GM12878 (cell line): Measurements from ENCODE around the gene FARS2. TPM values are rescaled to one million over a fixed set of nuclear protein-coding genes. Genes with fewer than 3 reads are reported as not detected.

Experiments used
- ATAC-seq: fragments of 200-7000 bp; cut with Tn5 transposase; 3 replicates; pipeline ENCODE4 v1.9.1; 2020; ENCODE audit warnings: mild to moderate bottlenecking, moderate library complexity
- BruUV-seq: library from RNA; stranded (reverse); fragments of 400-500 nt; replicated peaks from 2 replicates; lab custom pipeline; 2021; lab: Mats Ljungman, UMichigan
- CTCF ChIA-PET: fragments of 300-600 bp; sonication (Branson Sonifier 250); formaldehyde crosslinking; extraction: SDS; loops from one replicate; lab custom pipeline; 2021; ENCODE audit warnings: inconsistent platforms; lab: Yijun Ruan, JAX
- POLR2A ChIA-PET: fragments of 350-600 bp; formaldehyde crosslinking; extraction: SDS; loops from one replicate; lab custom pipeline; 2021; ENCODE audit warnings: inconsistent platforms; lab: Charles Lee
- RAD21 ChIA-PET: fragments of 300-600 bp; sonication (Branson Sonifier 250); formaldehyde crosslinking; loops from one replicate; lab custom pipeline; 2023; ENCODE audit warnings: antibody characterized with exemption; ENCODE audit not compliant: unreplicated experiment; lab: Charles Lee
- SMC1A ChIA-PET: fragments of 300-600 bp; sonication (Branson Sonifier 250); formaldehyde crosslinking; loops from one replicate; lab custom pipeline; 2023; ENCODE audit not compliant: unreplicated experiment, uncharacterized antibody; lab: Charles Lee
- DNase-seq: peaks from one replicate; pipeline ENCODE4 v3.0.0-alpha.2; 2011; ENCODE audit warnings: low read depth, low spot score
- FAIRE-seq: peaks from 3 replicates; lab custom pipeline; 2011; peaks lifted over from hg19 to GRCh38; lab: Jason Lieb, UNC
- H2AFZ ChIP-seq: 2 replicates; pipeline ENCODE4 v1.6.0; 2011; ENCODE audit warnings: low read depth, low read length, control low read depth; ENCODE audit not compliant: control insufficient read depth
- H3K27ac ChIP-seq: 2 replicates; pipeline ENCODE4 v1.5.1; 2011; ENCODE audit warnings: control low read depth; ENCODE audit not compliant: control insufficient read depth, insufficient read depth
- H3K27me3 ChIP-seq, 2 experiments: replicated peaks in 1 of 2; 2 replicates each; pipeline versions ENCODE4 v1.6.0 to v1.6.1; 2011; ENCODE audit warnings: low read length in 1 of 2; ENCODE audit not compliant: control insufficient read depth in 2 of 2, insufficient read depth in 2 of 2
- H3K36me3 ChIP-seq, 2 experiments: 2 replicates each; pipeline ENCODE4 v1.5.1; 2011; ENCODE audit warnings: low read length in 1 of 2; ENCODE audit not compliant: control insufficient read depth in 2 of 2, insufficient read depth in 2 of 2
- H3K4me1 ChIP-seq: 2 replicates; pipeline ENCODE4 v1.6.1; 2011; ENCODE audit warnings: mild to moderate bottlenecking, low read length, moderate library complexity, mixed read lengths; ENCODE audit not compliant: control insufficient read depth, insufficient read depth
- H3K4me2 ChIP-seq: 2 replicates; pipeline ENCODE4 v1.6.0; 2011; ENCODE audit warnings: control low read depth; ENCODE audit not compliant: control insufficient read depth, insufficient read depth
- H3K4me3 ChIP-seq: fragments of 200-600 bp; sonication (generic); 2 replicates; pipeline ENCODE4 v1.5.1; 2016
- H3K79me2 ChIP-seq: 2 replicates; pipeline ENCODE4 v1.6.0; 2011; ENCODE audit warnings: low read length; ENCODE audit not compliant: control insufficient read depth, insufficient read depth
- H3K9ac ChIP-seq: 2 replicates; pipeline ENCODE4 v1.8.0; 2011; ENCODE audit warnings: low read length, control low read depth, mixed read lengths; ENCODE audit not compliant: control insufficient read depth, insufficient read depth
- H3K9me3 ChIP-seq: replicated peaks from 3 replicates; pipeline ENCODE4 v1.5.1; 2011; ENCODE audit warnings: mild to moderate bottlenecking, low read length; ENCODE audit not compliant: control insufficient read depth, insufficient read depth
- H4K20me1 ChIP-seq: 2 replicates; pipeline ENCODE4 v1.6.0; 2011; ENCODE audit not compliant: control insufficient read depth, insufficient read depth
- CEBPB ChIP-seq, 2 experiments: fragments of 150-350 bp in 1 of 2; IDR thresholded peaks; 2 replicates each; pipeline ENCODE4 v1.6.1; 2012 to 2014; ENCODE audit warnings: low read depth in 2 of 2, low read length in 2 of 2, borderline replicate concordance in 1 of 2, inconsistent platforms in 1 of 2
- HDAC6 ChIP-seq: fragments of 200-600 bp; sonication (generic); IDR thresholded peaks from one replicate; pipeline ENCODE4 v1.8.0; 2017; ENCODE audit warnings: antibody characterized with exemption; ENCODE audit not compliant: unreplicated experiment
- MTA3 ChIP-seq: IDR thresholded peaks from 2 replicates; pipeline ENCODE4 v1.6.1; 2012; ENCODE audit warnings: low read length, inconsistent platforms, borderline replicate concordance
- RBBP5 ChIP-seq: fragments of 200-600 bp; sonication (generic); conservative IDR thresholded peaks from 2 replicates; pipeline ENCODE4 v1.6.1; 2016
- RCOR1 ChIP-seq: conservative IDR thresholded peaks from 2 replicates; pipeline ENCODE4 v1.6.1; 2012; ENCODE audit warnings: low read depth, low read length, improper control_type of control experiment
- RFX5 ChIP-seq: IDR thresholded peaks from 2 replicates; pipeline ENCODE4 v1.6.1; 2011; ENCODE audit warnings: low read depth, low read length, improper control_type of control experiment
- SMAD1 ChIP-seq: fragments of 450-650 bp; IDR thresholded peaks from 2 replicates; pipeline ENCODE4 v1.6.1; 2018; ENCODE audit warnings: mild to moderate bottlenecking, low read depth; ENCODE audit not compliant: partially characterized antibody
- SMARCA5 ChIP-seq: fragments of 450-650 bp; IDR thresholded peaks from 2 replicates; pipeline ENCODE4 v1.6.1; 2017; ENCODE audit warnings: mild to moderate bottlenecking
- ZBED1 ChIP-seq: IDR thresholded peaks from 2 replicates; pipeline ENCODE4 v1.6.1; 2016; ENCODE audit warnings: borderline replicate concordance
- WGBS: methylation state at CpG from one replicate; pipeline ENCODE4 v1.1.6; 2016; ENCODE audit warnings: low lambda C conversion rate; ENCODE audit not compliant: insufficient replicate concordance, insufficient coverage; ENCODE audit errors: missing lambda C conversion rate; 5-methylcytosine and 5-hydroxymethylcytosine counted together
- in situ Hi-C: fragments of 300-500 bp; cut with MboI; formaldehyde crosslinking; loops from 9 replicates; pipeline ENCODE4 v1.14.3; 2018; ENCODE audit warnings: mixed read lengths
- intact Hi-C: fragments of 100-400 bp; cut with micrococcal nuclease; formaldehyde crosslinking; loops from one replicate; pipeline ENCODE4 v1.14.2; 2022; ENCODE audit not compliant: unreplicated experiment
- polyA plus RNA-seq, 11 experiments: library from polyadenylated mRNA; depleted of rRNA in 4 of 11; unstranded in 6 of 11; stranded (reverse) in 5 of 11; fragments of >200 nt; fragmentation: Nextera tagmentation in 4 of 11; fragmentation: Illumina TruSeq in 1 of 11; extraction: Ambion mirVana in 4 of 11; extraction: Trizol in 1 of 11; gene quantifications; 1 replicate in 1 of 11; 2 replicates in 10 of 11; pipeline versions ENCODE4 v1.2.1 to v1.2.3, GENCODE V29; 2011 to 2016; ENCODE audit warnings: inconsistent platforms in 2 of 11, missing spikeins in 2 of 11, low read depth in 1 of 11
- total RNA-seq, 4 experiments: library from RNA; depleted of rRNA in 3 of 4; stranded (reverse); fragments of >200 nt in 3 of 4; fragmentation: Illumina TruSeq in 1 of 4; extraction: Trizol in 1 of 4; gene quantifications; 2 replicates each; pipeline versions ENCODE4 v1.2.1 to v1.2.3, GENCODE V29; 2013 to 2021
- TF ChIP-seq, protein P1 (sequence below): fragments of 450-650 bp; formaldehyde crosslinking; IDR thresholded peaks from 2 replicates; pipeline ENCODE4 v1.5.0; 2022; ENCODE audit warnings: mild to moderate bottlenecking, missing genetic modification characterization
- TF ChIP-seq, protein P2 (sequence below): fragments of 450-650 bp; IDR thresholded peaks from 2 replicates; pipeline ENCODE4 v1.6.1; 2017; ENCODE audit warnings: mild to moderate bottlenecking, low read depth, inconsistent platforms; ENCODE audit not compliant: poor library complexity, severe bottlenecking

The FARS2 gene
- total and polyA plus RNA-seq, 10 of the 15 experiments (the other 5 are each of a cell fraction or from before 2014, with no cell fraction given): 16.8 to 46.7 (median 25.6) TPM

DNA sequence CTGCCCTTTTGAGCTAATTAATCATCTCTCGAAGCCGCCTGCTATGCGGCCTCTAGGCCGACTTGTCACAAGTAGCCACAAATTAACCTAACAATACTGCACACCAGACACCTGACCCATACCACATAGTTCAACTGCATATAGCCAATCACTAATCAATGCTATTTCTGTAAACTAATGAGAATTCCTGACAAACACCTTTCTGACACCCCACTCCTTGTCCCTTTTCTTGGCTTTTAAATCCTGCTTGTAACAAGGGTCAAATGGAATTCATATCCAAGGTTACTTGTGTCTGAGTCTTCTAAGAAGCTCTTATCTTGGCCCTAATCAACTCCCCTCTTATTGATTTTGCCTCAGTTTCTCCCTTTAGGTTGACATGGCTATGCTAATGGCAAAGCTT is 379.3 kb downstream of the FARS2 start:
- ChIA-PET SMC1A (interaction anchor here (1.5 kb wide), 1 partner anchor 15 kb away, joined by 4 read pairs; no protein-coding TSS in a partner anchor), CTCF (interaction anchor here (0.5 kb wide), 1 partner anchor 98 kb away, joined by 3 read pairs; no protein-coding TSS in a partner anchor), RAD21 (no interaction called here), POLR2A (no interaction called here)
- ATAC-seq (no peak), FAIRE-seq (no peak), DNase-seq (no peak)
- H3K27me3 ChIP-seq: no peaks in the 10 kb centered on the region
- no peak overlapping the region for H3K4me3 ChIP-seq
- intact Hi-C loops: no loop called here
- H2AFZ ChIP-seq: no peak overlapping the region
- 97% methylated on average over 4 of the region's 4 CpGs for WGBS
- no peak overlapping the region for H3K27ac ChIP-seq
- peaks cover 9% of the 10 kb centered on the region; the same call in 2 of the 3 replicates for H3K9me3 ChIP-seq
- no peaks in the 10 kb centered on the region for H4K20me1 ChIP-seq
- no peaks in the 10 kb centered on the region for H3K4me1 ChIP-seq
- no peak overlapping the region for H3K4me2 ChIP-seq
- TF ChIP-seq RBBP5: no peak
- no peak overlapping the region for H3K9ac ChIP-seq
- no TSS peak for BruUV-seq
- in situ Hi-C loops: no loop called here
- H3K79me2 ChIP-seq: no peaks in the 10 kb centered on the region
- H3K36me3 ChIP-seq: no peaks in the 10 kb centered on the region

DNA sequence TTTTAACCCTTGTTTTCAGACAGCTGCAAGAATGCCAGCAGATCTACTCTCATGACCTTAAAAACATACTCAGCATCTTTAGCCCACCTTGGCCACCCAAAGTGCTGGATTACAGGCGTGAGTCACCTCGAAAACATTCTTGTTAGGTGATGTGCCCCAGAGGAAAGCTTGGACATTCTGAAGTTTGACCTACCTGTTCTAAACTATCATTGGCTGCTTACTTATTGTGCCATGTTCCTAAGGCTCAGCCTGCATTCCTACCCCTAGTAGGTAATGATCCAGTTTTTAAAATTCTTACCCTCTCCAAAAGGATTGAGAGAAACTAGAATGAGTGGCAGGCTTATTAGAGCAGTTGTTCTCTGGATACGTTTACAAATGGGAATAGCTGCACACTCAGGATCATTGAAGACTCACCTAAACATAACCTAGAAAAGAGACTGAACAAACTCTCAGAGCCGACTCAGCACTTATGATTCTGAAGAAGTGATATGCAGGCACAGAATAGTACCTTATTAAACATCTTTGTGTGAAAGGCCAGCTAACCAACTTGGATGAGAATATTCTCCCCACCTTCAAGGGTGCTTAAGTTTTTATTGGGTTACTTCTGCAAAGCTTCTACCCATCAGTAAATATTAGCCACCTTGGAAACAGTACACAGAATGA is 383.3 kb downstream of the FARS2 start:
- Histone ChIP-seq H3K4me2 (no peak overlapping the region), H3K79me2 (no peaks in the 10 kb centered on the region), H3K9ac (no peak overlapping the region), H3K4me3 (no peak overlapping the region), H3K4me1 (no peaks in the 10 kb centered on the region), H3K36me3 (no peaks in the 10 kb centered on the region), H3K9me3 (peaks cover 9% of the 10 kb centered on the region; the same call in 2 of the 3 replicates), H3K27me3 (no peaks in the 10 kb centered on the region), H2AFZ (no peak overlapping the region), H3K27ac (no peak overlapping the region), H4K20me1 (no peaks in the 10 kb centered on the region)
- over 99% methylated on average over 4 of the region's 4 CpGs for WGBS
- FAIRE-seq (no peak), DNase-seq (no peak), ATAC-seq (no peak)
- in situ Hi-C loops: no loop called here
- ChIA-PET POLR2A (no interaction called here), RAD21 (no interaction called here), CTCF (interaction anchor here (1.0 kb wide), 1 partner anchor 173 kb away, joined by 4 read pairs; no protein-coding TSS in a partner anchor), SMC1A (no interaction called here)
- intact Hi-C loops: no loop called here
- BruUV-seq: no TSS peak
- TF ChIP-seq HDAC6 (no peak), SMAD1 (no peak), CEBPB (IDR thresholded peaks at IDR 0.05; ENCODE audit: borderline replicate concordance in 1 of 2, low read depth in 2 of 2, low read length in 2 of 2) (no peak), MTA3 (no peak), SMARCA5 (no peak), RCOR1 (no peak), ZBED1 (no peak), RFX5 (no peak)
- TF ChIP-seq, protein P1, sequence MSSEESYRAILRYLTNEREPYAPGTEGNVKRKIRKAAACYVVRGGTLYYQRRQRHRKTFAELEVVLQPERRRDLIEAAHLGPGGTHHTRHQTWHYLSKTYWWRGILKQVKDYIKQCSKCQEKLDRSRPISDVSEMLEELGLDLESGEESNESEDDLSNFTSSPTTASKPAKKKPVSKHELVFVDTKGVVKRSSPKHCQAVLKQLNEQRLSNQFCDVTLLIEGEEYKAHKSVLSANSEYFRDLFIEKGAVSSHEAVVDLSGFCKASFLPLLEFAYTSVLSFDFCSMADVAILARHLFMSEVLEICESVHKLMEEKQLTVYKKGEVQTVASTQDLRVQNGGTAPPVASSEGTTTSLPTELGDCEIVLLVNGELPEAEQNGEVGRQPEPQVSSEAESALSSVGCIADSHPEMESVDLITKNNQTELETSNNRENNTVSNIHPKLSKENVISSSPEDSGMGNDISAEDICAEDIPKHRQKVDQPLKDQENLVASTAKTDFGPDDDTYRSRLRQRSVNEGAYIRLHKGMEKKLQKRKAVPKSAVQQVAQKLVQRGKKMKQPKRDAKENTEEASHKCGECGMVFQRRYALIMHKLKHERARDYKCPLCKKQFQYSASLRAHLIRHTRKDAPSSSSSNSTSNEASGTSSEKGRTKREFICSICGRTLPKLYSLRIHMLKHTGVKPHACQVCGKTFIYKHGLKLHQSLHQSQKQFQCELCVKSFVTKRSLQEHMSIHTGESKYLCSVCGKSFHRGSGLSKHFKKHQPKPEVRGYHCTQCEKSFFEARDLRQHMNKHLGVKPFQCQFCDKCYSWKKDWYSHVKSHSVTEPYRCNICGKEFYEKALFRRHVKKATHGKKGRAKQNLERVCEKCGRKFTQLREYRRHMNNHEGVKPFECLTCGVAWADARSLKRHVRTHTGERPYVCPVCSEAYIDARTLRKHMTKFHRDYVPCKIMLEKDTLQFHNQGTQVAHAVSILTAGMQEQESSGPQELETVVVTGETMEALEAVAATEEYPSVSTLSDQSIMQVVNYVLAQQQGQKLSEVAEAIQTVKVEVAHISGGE (CRISPR knock-in tag): no peak
- TF ChIP-seq, protein P2, sequence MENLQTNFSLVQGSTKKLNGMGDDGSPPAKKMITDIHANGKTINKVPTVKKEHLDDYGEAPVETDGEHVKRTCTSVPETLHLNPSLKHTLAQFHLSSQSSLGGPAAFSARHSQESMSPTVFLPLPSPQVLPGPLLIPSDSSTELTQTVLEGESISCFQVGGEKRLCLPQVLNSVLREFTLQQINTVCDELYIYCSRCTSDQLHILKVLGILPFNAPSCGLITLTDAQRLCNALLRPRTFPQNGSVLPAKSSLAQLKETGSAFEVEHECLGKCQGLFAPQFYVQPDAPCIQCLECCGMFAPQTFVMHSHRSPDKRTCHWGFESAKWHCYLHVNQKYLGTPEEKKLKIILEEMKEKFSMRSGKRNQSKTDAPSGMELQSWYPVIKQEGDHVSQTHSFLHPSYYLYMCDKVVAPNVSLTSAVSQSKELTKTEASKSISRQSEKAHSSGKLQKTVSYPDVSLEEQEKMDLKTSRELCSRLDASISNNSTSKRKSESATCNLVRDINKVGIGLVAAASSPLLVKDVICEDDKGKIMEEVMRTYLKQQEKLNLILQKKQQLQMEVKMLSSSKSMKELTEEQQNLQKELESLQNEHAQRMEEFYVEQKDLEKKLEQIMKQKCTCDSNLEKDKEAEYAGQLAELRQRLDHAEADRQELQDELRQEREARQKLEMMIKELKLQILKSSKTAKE: no peak
